Heart left ventricle (tissue), 16 donors: ENCODE data around the gene C3orf22. TPM values are rescaled to one million over a fixed set of nuclear protein-coding genes. Genes with fewer than 3 reads are reported as not detected.

Experiments
- ATAC-seq, 4 donors: fragments of 200-7000 bp; cut with Tn5 transposase; one replicate each; pipeline ENCODE4 v1.9.1; 2020 to 2022; ENCODE audit warnings: moderate library complexity in 4 of 4, mild to moderate bottlenecking in 3 of 4, moderate number of reproducible peaks in 1 of 4
- DNase-seq, 5 donors: peaks; one replicate each; pipeline ENCODE4 v3.0.0-alpha.2; 2020
- H3K27ac ChIP-seq, 12 donors: fragments of 200-600 bp; sonication (generic) in 4 of 12; one replicate each; pipeline versions ENCODE4 v1.5.0 to v1.8.0; 2016 to 2022; ENCODE audit warnings: mild to moderate bottlenecking in 2 of 12
- H3K27me3 ChIP-seq, 9 donors: fragments of 200-600 bp; sonication (generic) in 2 of 9; one replicate each; pipeline versions ENCODE4 v1.5.1 to v1.8.0; 2016 to 2022; ENCODE audit warnings: mild to moderate bottlenecking in 3 of 9
- H3K36me3 ChIP-seq, 9 donors: fragments of 200-600 bp; sonication (generic) in 2 of 9; one replicate each; pipeline versions ENCODE4 v1.5.0 to v1.8.0; 2018 to 2022; ENCODE audit warnings: mild to moderate bottlenecking in 2 of 9
- H3K4me1 ChIP-seq, 12 donors: fragments of 200-600 bp; sonication (generic) in 4 of 12; one replicate each; pipeline versions ENCODE4 v1.5.0 to v1.8.0; 2016 to 2022; ENCODE audit warnings: mild to moderate bottlenecking in 3 of 12
- H3K4me3 ChIP-seq, 12 donors: fragments of 200-600 bp; sonication (generic) in 4 of 12; one replicate each; pipeline versions ENCODE4 v1.5.0 to v1.8.0; 2017 to 2022; ENCODE audit warnings: mild to moderate bottlenecking in 9 of 12, moderate library complexity in 4 of 12
- H3K9me3 ChIP-seq, 12 donors: fragments of 200-600 bp; sonication (generic) in 4 of 12; one replicate each; pipeline versions ENCODE4 v1.5.0 to v1.8.0; 2016 to 2022; ENCODE audit warnings: mild to moderate bottlenecking in 1 of 12
- CTCF ChIP-seq, 12 donors: fragments of 200-600 bp; sonication (generic) in 4 of 12; IDR thresholded peaks; one replicate each; pipeline versions ENCODE4 v1.5.0 to v1.8.0; 2018 to 2022; ENCODE audit warnings: antibody characterized with exemption in 12 of 12, mild to moderate bottlenecking in 5 of 12
- POLR2A ChIP-seq, 2 donors: fragments of 450-650 bp; IDR thresholded peaks; one replicate each; pipeline ENCODE4 v1.6.1; 2017; ENCODE audit warnings: antibody characterized with exemption in 2 of 2, mild to moderate bottlenecking in 2 of 2, moderate library complexity in 2 of 2
- WGBS, 4 donors: extraction: QIAGEN DNeasy Blood & Tissue Kit in 2 of 4; methylation state at CpG; one replicate each; pipeline versions ENCODE4 v1.1.5 to v1.1.7; 2013 to 2018; 5-methylcytosine and 5-hydroxymethylcytosine counted together
- intact Hi-C, 10 donors: fragments of 100-400 bp; cut with DNase I; formaldehyde crosslinking; loops; one replicate each; pipeline versions ENCODE4 v1.11.1 to v1.14.2; 2022
- polyA plus RNA-seq, 2 donors: library from polyadenylated mRNA; stranded (reverse); fragments of 200-250 nt; gene quantifications; one replicate each; pipeline ENCODE4 v1.2.3, GENCODE V29; 2013
- total RNA-seq, 9 donors: library from RNA; depleted of rRNA in 2 of 9; stranded (reverse); fragments of >200 nt in 2 of 9; fragmentation: NEBNext Ultra II Directional in 3 of 9; extraction: Animal tissue kit (Norgen Biotek cat#: 25700) in 3 of 9; gene quantifications; one replicate each; pipeline versions ENCODE4 v1.1.0 to v1.2.4, GENCODE V29; 2016 to 2023
- donor health status: ischemic (EF 13 %, LVEDD 7.1; RV severe dilation, severe dysfunction).
- donor health status: healthy with polysubstance abuse.
- donor health status: DM: no; HTN: yes; CAD: no.
- donor health status: DM: no; HTN: no; CAD: no.
- donor health status: ischemic (EF 25% LVEDD 6.9; RV normal size, moderate dysfunction).
- donor health status: ischemic (EF 25% LVEDD 5.7; RV mildly dilated, moderate dysfunction).
- donor health status: healthy.
- donor health status: DM: yes; HTN: yes; CAD: no.
- donor health status: ischemic (EF 35%, LVEDD 5.7; RV mildly dilated, moderate dysfunction).
- donor health status: nonischemic (EF 11% LVEDD 7.7; RV severe dilation, severe dysfunction).
- donor health status: DM: yes; HTN: yes; CAD: no.
- donor health status: PGD.
- donor health status: ischemic (EF 29% LVEDD 5.4; RV normal size, mild dysfunction).
- donor health status: nonischemic (EF 23%, LVEDD 6.1; RV moderate dilation, normal function).

The C3orf22 gene
- total and polyA plus RNA-seq, 11 donors, result not detected

GRCh38 chr3:126542340-126543241 is 16.1 kb downstream of the C3orf22 start:
- TF ChIP-seq POLR2A (IDR thresholded peaks at IDR 0.05) (no peak), CTCF (IDR thresholded peaks at IDR 0.05) (no peak)
- ATAC-seq (no peak), DNase-seq (peak in 4 of 5 donors; percentile 5 to 63 (median 16))
- no peaks in the 10 kb centered on the region for H3K9me3 ChIP-seq
- intact Hi-C loops, result no loop called here
- whole genome bisulfite sequencing, 4 donors, result 71 to 83% (median 79%) methylated on average over 43 to 57 of the region's 57 CpGs
- no peak overlapping the region for H3K27ac ChIP-seq
- H3K4me3 ChIP-seq, result no peak overlapping the region
- peaks cover 0 to 18% (median 0%) of the 10 kb centered on the region in 12 donors for H3K4me1 ChIP-seq
- H3K27me3 ChIP-seq, result peaks cover 4 to 34% (median 15%) of the 10 kb centered on the region in 9 donors
- H3K36me3 ChIP-seq, result no peaks in the 10 kb centered on the region

- intact Hi-C loops, result no loop called here
- Histone ChIP-seq H3K36me3 (no peaks in the 10 kb centered on the region), H3K27ac (no peak overlapping the region), H3K4me3 (no peak overlapping the region), H3K27me3 (peaks cover 3 to 42% (median 15%) of the 10 kb centered on the region in 9 donors), H3K9me3 (no peaks in the 10 kb centered on the region), H3K4me1 (peaks cover 0 to 22% (median 0%) of the 10 kb centered on the region in 12 donors)
- ATAC-seq, result no peak
- no peak for TF ChIP-seq POLR2A (IDR thresholded peaks at IDR 0.05)
- no peak for TF ChIP-seq CTCF (IDR thresholded peaks at IDR 0.05)
- WGBS, 4 donors, result 30 to 41% (median 39%) methylated on average over 32 to 101 of the region's 101 CpGs
- peak in 4 of 5 donors; percentile 6 to 46 (median 20) for DNase-seq
Observed at GRCh38 chr3:126541628-126542339, 16.9 kb downstream of the C3orf22 start.

GRCh38 chr3:126540951-126541627 is 17.6 kb downstream of the C3orf22 start:
- Histone ChIP-seq H3K9me3 (no peaks in the 10 kb centered on the region), H3K27me3 (peaks cover 0 to 42% (median 15%) of the 10 kb centered on the region in 9 donors), H3K4me1 (peaks cover 0 to 22% (median 0%) of the 10 kb centered on the region in 12 donors), H3K4me3 (no peak overlapping the region), H3K36me3 (no peaks in the 10 kb centered on the region), H3K27ac (peak overlapping the region in 1 of 12 donors; percentile 61)
- WGBS, 4 donors, result 64 to 73% (median 71%) methylated on average over 20 to 24 of the region's 24 CpGs
- no peak for TF ChIP-seq POLR2A (IDR thresholded peaks at IDR 0.05)
- peak in 4 of 5 donors; percentile 3 to 48 (median 14) for DNase-seq
- ATAC-seq, result no peak
- intact Hi-C loops, result no loop called here

- H3K9me3 ChIP-seq, result no peaks in the 10 kb centered on the region
- peaks cover 0 to 22% (median 0%) of the 10 kb centered on the region in 12 donors for H3K4me1 ChIP-seq
- no peaks in the 10 kb centered on the region for H3K36me3 ChIP-seq
- ATAC-seq (peak in 3 of 4 donors; percentile 35 to 75 (median 73)), DNase-seq (peak in 4 of 5 donors; percentile 24 to 65 (median 32))
- H3K27ac ChIP-seq, result peak overlapping the region in 1 of 12 donors; percentile 61
- WGBS, 4 donors, result 25 to 36% (median 32%) methylated on average over 9 of the region's 9 CpGs
- peaks cover 0 to 46% (median 15%) of the 10 kb centered on the region in 9 donors for H3K27me3 ChIP-seq
- intact Hi-C loops, result no loop called here
- TF ChIP-seq POLR2A (IDR thresholded peaks at IDR 0.05) (no peak), CTCF (IDR thresholded peaks at IDR 0.05) (no peak)
- no peak overlapping the region for H3K4me3 ChIP-seq
Observed at GRCh38 chr3:126540342-126540849, 18.3 kb downstream of the C3orf22 start.
